RWPE1 (cell line): Measurements from ENCODE around the gene ZNF74.

Experiments used
- CTCF ChIA-PET: fragments of 350-600 bp; sonication (Branson Sonifier 250); formaldehyde crosslinking; extraction: SDS; loops from one replicate; lab custom pipeline; 2021; lab: Yijun Ruan, JAX
- POLR2A ChIA-PET: fragments of 400-600 bp; formaldehyde crosslinking; extraction: SDS; loops from one replicate; lab custom pipeline; 2020; ENCODE audit warnings: antibody characterized with exemption; ENCODE audit not compliant: low non-redundant PET; lab: Yijun Ruan, JAX
- DNase-seq: peaks from one replicate; pipeline ENCODE4 v3.0.0; 2012; ENCODE audit warnings: low spot score
- H3K27ac ChIP-seq: fragments of 450-650 bp; 2 replicates; pipeline ENCODE4 v1.5.1; 2017
- CTCF ChIP-seq: fragments of 450-650 bp; conservative IDR thresholded peaks from 2 replicates; pipeline ENCODE4 v1.5.1; 2017; ENCODE audit warnings: low read depth, mild to moderate bottlenecking

ZNF74 gene

DNA sequence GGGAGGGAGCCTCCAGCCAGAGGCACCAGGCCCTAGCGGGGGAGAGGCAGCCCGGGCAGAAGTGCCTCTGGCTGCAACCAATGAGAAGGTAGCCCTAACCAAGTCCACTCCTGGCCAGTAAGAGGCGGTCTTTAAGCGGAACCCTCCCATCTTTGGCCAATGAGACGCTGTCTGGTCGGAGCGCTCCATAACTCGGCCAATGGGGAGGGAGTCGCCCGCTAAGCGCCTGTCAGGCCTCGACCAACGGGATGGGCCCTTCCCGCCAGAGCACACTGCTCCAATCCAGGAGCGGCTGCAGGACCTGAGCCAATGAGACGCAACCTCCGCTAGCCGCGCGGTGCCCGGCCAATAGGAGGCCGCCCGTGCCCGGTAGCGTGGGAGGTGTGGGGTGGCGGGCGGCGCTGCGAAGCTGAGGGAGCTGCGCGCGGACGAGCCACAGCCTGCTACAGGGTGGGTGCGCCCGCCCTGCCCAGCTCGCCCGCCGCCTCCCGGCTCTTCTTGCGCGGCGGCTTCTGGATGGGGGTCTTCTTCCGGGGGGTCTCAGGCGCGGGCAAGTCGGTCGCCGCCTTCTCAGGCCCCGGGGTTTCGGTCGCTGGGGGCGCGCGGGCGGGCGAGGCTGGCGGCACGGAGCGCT lies 31.1 kb downstream of the ZNF74 start:
- no peak overlapping the region for H3K27ac ChIP-seq
- no peak for TF ChIP-seq CTCF
- no peak for DNase-seq
- ChIA-PET CTCF (no interaction called here), POLR2A (no interaction called here)

- POLR2A ChIA-PET: no interaction called here
- DNase-seq: no peak
- CTCF ChIA-PET: no interaction called here
- TF ChIP-seq CTCF: no peak
- no peak overlapping the region for H3K27ac ChIP-seq
Observed at GRCh38 chr22:20425566-20426258, 31.8 kb downstream of the ZNF74 start.

GRCh38 chr22:20426259-20426615 lies 32.3 kb downstream of the ZNF74 start:
- TF ChIP-seq CTCF: no peak
- H3K27ac ChIP-seq: peak overlapping the region; percentile 30; the same call in 1 of the 2 replicates
- ChIA-PET POLR2A (no interaction called here), CTCF (no interaction called here)
- no peak for DNase-seq

- DNase-seq: no peak
- CTCF ChIA-PET: interaction anchor here (0.7 kb wide), 1 partner anchor 9 kb away, joined by 5 read pairs; no protein-coding TSS in a partner anchor
- TF ChIP-seq CTCF: no peak
- H3K27ac ChIP-seq: no peak overlapping the region
- POLR2A ChIA-PET: no interaction called here
Observed at GRCh38 chr22:20427104-20427944, 33.4 kb downstream of the ZNF74 start.

DNA sequence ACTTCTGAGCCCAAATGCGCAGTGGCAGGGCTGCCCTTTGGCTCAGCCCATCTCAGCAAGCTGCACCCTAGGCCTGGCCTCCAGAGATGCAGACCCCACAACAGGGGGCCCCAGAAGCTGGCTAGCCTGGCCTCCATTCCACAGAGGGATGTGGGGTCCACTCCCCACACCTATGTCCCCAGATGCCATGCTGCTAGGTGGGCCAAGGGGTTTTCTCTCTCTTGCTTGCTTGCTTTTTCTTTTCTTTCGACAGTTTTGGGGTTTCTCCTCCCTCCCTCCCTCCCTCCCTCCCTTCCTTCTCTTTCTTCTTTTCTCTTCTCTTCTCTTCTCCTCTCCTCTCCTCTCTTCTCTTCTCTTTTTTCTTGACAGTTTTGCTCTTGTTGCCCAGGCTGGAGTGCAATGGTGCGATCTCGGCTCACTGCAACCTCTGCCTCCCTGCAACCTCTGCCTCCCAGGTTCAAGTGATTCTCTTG lies 34.0 kb downstream of the ZNF74 start:
- DNase-seq: no peak
- TF ChIP-seq CTCF: no peak
- H3K27ac ChIP-seq: no peak overlapping the region
- ChIA-PET CTCF (interaction anchor here (0.7 kb wide), 1 partner anchor 10 kb away, joined by 5 read pairs; no protein-coding TSS in a partner anchor), POLR2A (no interaction called here)
